Mesothelial cell of epicardium (in vitro differentiated cells): ENCODE data around the gene MUC16. TPM values are rescaled to one million over a fixed set of nuclear protein-coding genes. Genes with fewer than 3 reads are reported as not detected.

Experiments
- DNase-seq, 2 experiments: peaks; one replicate each; pipeline ENCODE4 v3.0.0; 2021; ENCODE audit warnings: low spot score in 2 of 2; ENCODE audit not compliant: unreplicated experiment in 2 of 2
- H3K27ac Mint-ChIP-seq: 2 replicates; pipeline ENCODE4 v1.8.0; 2021; ENCODE audit warnings: mixed read lengths
- H3K27me3 Mint-ChIP-seq: 2 replicates; pipeline ENCODE4 v1.8.0; 2021; ENCODE audit warnings: low read depth, mixed read lengths
- H3K36me3 Mint-ChIP-seq: 2 replicates; pipeline ENCODE4 v1.8.0; 2021; ENCODE audit warnings: mixed read lengths
- H3K4me1 Mint-ChIP-seq: 2 replicates; pipeline ENCODE4 v1.8.0; 2021; ENCODE audit warnings: mixed read lengths
- H3K4me3 Mint-ChIP-seq: 2 replicates; pipeline ENCODE4 v1.8.0; 2021; ENCODE audit warnings: mild to moderate bottlenecking, moderate library complexity, mixed read lengths
- H3K9me3 Mint-ChIP-seq: 2 replicates; pipeline ENCODE4 v1.8.0; 2021; ENCODE audit warnings: mixed read lengths
- total RNA-seq: library from RNA; stranded (reverse); gene quantifications from 3 replicates; pipeline ENCODE4 v1.2.1, GENCODE V29; 2021
- TF ChIP-seq, protein P1 (sequence below): fragments of 200-600 bp; sonication (generic); IDR thresholded peaks from one replicate; pipeline ENCODE4 v1.5.0; 2021; ENCODE audit warnings: antibody characterized with exemption; ENCODE audit not compliant: unreplicated experiment

The MUC16 gene
- total RNA-seq, 1 donor from 2014 or later: 1.1 TPM

- Mint-ChIP-seq H3K4me3 (no peak overlapping the region), H3K27ac (no peak overlapping the region), H3K36me3 (no peaks in the 10 kb centered on the region), H3K27me3 (peaks cover 2% of the 10 kb centered on the region), H3K9me3 (no peaks in the 10 kb centered on the region), H3K4me1 (peaks cover 22% of the 10 kb centered on the region)
- no peak for DNase-seq
- TF ChIP-seq, protein P1, sequence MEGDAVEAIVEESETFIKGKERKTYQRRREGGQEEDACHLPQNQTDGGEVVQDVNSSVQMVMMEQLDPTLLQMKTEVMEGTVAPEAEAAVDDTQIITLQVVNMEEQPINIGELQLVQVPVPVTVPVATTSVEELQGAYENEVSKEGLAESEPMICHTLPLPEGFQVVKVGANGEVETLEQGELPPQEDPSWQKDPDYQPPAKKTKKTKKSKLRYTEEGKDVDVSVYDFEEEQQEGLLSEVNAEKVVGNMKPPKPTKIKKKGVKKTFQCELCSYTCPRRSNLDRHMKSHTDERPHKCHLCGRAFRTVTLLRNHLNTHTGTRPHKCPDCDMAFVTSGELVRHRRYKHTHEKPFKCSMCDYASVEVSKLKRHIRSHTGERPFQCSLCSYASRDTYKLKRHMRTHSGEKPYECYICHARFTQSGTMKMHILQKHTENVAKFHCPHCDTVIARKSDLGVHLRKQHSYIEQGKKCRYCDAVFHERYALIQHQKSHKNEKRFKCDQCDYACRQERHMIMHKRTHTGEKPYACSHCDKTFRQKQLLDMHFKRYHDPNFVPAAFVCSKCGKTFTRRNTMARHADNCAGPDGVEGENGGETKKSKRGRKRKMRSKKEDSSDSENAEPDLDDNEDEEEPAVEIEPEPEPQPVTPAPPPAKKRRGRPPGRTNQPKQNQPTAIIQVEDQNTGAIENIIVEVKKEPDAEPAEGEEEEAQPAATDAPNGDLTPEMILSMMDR: no peak
Observed at GRCh38 chr19:9041023-9041422, 30.8 kb upstream of the MUC16 start.

GRCh38 chr19:9040131-9040530, 29.9 kb upstream of the MUC16 start:
- H3K4me1 Mint-ChIP-seq: peaks cover 24% of the 10 kb centered on the region
- no peak for DNase-seq
- no peak overlapping the region for H3K4me3 Mint-ChIP-seq
- peaks cover 2% of the 10 kb centered on the region for H3K27me3 Mint-ChIP-seq
- no peaks in the 10 kb centered on the region for H3K9me3 Mint-ChIP-seq
- TF ChIP-seq, protein P1: no peak
- H3K27ac Mint-ChIP-seq: peak overlapping the region; percentile 5
- no peaks in the 10 kb centered on the region for H3K36me3 Mint-ChIP-seq

GRCh38 chr19:9039728-9040127, 29.5 kb upstream of the MUC16 start:
- Mint-ChIP-seq H3K27ac (peak overlapping the region; percentile 5), H3K9me3 (no peaks in the 10 kb centered on the region), H3K36me3 (no peaks in the 10 kb centered on the region), H3K4me1 (peaks cover 24% of the 10 kb centered on the region), H3K27me3 (peaks cover 2% of the 10 kb centered on the region), H3K4me3 (no peak overlapping the region)
- DNase-seq: no peak
- TF ChIP-seq, protein P1: no peak

- H3K4me1 Mint-ChIP-seq: peaks cover 24% of the 10 kb centered on the region
- no peaks in the 10 kb centered on the region for H3K36me3 Mint-ChIP-seq
- no peaks in the 10 kb centered on the region for H3K9me3 Mint-ChIP-seq
- TF ChIP-seq, protein P1: no peak
- DNase-seq: no peak
- H3K4me3 Mint-ChIP-seq: no peak overlapping the region
- peaks cover 2% of the 10 kb centered on the region for H3K27me3 Mint-ChIP-seq
- peak overlapping the region; percentile 78 for H3K27ac Mint-ChIP-seq
Observed at GRCh38 chr19:9037400-9038062, 27.3 kb upstream of the MUC16 start.

- H3K4me1 Mint-ChIP-seq: peaks cover 8% of the 10 kb centered on the region
- peaks cover 2% of the 10 kb centered on the region for H3K27me3 Mint-ChIP-seq
- H3K9me3 Mint-ChIP-seq: no peaks in the 10 kb centered on the region
- H3K4me3 Mint-ChIP-seq: no peak overlapping the region
- TF ChIP-seq, protein P1: no peak
- H3K36me3 Mint-ChIP-seq: no peaks in the 10 kb centered on the region
- no peak for DNase-seq
- no peak overlapping the region for H3K27ac Mint-ChIP-seq
Observed at GRCh38 chr19:9032136-9032631, 22.0 kb upstream of the MUC16 start.
